KOPT-K1 (cell line): ENCODE data around the gene PDE4B.
"Not testable (repeated sequence)": the region's sequence is repeated elsewhere in the genome, so short reads cannot be mapped to it uniquely, and the experiment has no call there.

Experiments
- H3K27ac ChIP-seq: fragments of 200-600 bp; sonication (generic); 2 replicates; pipeline ENCODE4 v1.5.1; 2016; ENCODE audit warnings: antibody characterized with exemption, mild to moderate bottlenecking, low read depth, low read length; ENCODE audit not compliant: poor library complexity, severe bottlenecking
- H3K36me3 ChIP-seq: fragments of 200-600 bp; sonication (generic); 2 replicates; pipeline ENCODE4 v1.5.1; 2017; ENCODE audit warnings: antibody characterized with exemption, mild to moderate bottlenecking, low read length, moderate library complexity; ENCODE audit not compliant: insufficient read depth
- H3K9me3 ChIP-seq: fragments of 200-600 bp; sonication (generic); 2 replicates; pipeline ENCODE4 v1.5.1; 2017; ENCODE audit warnings: antibody characterized with exemption, low read length, mild to moderate bottlenecking; ENCODE audit not compliant: insufficient read depth, poor library complexity, severe bottlenecking

PDE4B gene

DNA sequence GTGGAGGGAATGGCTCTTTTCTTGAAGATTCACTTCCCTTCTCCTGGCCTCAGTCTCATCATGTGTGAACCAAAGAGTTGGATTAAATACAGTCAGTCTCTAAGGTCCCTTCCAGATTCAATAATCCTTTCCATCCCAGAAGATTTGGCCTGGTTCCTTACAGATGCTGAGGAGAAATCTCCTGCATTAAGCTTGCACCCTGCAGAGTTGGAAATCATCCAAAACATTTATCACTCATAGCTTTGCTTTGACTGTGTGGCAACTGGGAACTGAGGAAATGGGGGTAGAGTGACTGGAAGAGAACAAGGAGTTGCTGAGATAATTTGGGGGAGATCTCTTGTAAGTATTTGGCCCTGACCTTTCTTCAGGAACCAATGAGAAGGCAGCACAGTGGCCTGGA, 520.7 kb downstream of the PDE4B start:
- no peaks in the 10 kb centered on the region for H3K9me3 ChIP-seq
- no peak overlapping the region for H3K27ac ChIP-seq
- H3K36me3 ChIP-seq = no peaks in the 10 kb centered on the region

DNA sequence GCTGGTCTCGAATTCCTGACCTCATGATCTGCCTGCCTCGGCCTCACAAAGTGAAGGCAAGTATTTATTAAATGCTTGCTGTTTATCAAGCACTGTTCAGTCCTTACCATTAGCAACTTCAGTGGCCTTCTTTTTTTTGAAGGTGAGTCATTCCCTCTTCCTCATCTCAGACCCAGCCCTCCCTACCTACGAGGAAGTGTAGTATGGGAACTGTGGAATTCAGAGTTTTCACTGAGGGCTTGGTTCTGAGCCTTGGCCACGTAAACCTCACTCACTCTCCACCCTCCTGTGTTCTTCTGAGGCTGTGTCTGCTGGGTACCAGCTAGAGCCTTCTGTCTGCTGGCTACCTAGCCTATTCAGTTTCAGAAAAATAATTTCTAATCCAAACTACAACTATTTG, 523.0 kb downstream of the PDE4B start:
- H3K36me3 ChIP-seq = no peaks in the 10 kb centered on the region
- H3K27ac ChIP-seq = no peak overlapping the region
- H3K9me3 ChIP-seq = no peaks in the 10 kb centered on the region

DNA sequence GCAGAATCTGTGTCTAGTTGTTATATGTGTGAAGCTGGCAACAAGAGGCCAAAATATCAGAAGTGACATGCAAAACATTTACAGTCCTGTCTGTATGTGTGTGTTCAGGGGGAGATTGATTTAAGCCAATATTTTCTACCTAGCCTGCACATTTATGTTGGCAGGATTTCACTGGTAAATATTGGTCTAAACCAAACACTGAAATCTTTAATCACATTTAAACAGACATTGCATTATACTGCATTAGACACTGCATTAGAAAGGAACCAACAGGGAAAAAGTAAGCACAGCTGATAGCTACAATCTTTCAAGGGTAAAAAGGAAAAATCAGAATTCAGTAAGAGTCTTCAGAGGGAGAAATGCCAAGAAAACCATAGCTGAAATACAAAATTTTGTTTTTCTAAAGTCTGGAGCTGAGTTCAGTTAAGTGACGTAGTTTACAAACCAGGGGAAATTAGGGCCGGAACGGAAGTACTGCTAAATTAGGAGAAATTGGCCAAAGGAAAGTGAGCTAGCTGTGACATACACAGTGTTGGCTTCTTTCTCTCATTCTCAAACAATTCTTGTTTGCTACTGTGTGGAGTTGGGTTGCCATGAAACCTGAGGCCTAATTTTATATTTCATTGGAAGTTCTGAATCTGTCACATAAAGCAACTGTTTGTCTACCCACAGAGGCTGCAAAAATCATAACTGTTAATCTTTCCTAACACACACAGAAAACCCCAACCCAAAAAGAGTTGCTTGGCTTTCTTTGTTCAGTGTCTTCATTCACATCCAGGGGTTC, 524.0 kb downstream of the PDE4B start:
- H3K27ac ChIP-seq = no peak overlapping the region
- H3K36me3 ChIP-seq = no peaks in the 10 kb centered on the region
- no peaks in the 10 kb centered on the region for H3K9me3 ChIP-seq

DNA sequence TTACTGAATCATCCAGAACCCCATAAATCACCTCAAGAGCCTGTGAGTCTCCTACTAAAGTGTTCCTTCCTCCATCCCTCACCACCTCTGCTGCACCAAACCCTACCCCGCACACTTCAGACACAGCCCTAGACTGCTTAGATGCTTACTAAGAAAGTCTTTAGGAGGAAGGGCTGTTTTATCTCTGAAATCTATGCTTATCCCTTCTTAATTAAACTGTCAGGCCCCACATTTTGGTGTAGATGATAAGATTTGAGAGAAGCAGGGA, 524.5 kb downstream of the PDE4B start:
- Histone ChIP-seq H3K27ac (no peak overlapping the region), H3K36me3 (no peaks in the 10 kb centered on the region), H3K9me3 (no peaks in the 10 kb centered on the region)

DNA sequence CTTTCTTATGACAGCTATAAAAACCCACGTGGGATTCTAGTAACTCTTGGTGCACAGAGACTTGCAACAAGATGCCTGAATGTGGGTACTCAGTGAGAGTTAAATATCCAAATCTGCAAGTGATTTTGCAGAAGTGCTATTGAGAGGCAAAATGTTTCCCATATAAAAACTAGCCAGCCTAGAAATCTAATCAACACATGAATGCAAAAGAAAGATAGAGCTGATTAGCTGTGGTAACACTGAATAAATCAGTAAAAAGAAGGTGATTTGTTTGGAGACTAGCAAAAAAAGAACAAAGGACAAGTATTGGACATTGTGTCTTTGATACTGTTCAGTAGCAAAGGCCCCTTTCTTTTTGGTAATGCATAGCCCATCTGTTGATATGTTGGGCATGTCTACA, 527.5 kb downstream of the PDE4B start:
- Histone ChIP-seq H3K27ac (no peak overlapping the region), H3K36me3 (no peaks in the 10 kb centered on the region), H3K9me3 (no peaks in the 10 kb centered on the region)

DNA sequence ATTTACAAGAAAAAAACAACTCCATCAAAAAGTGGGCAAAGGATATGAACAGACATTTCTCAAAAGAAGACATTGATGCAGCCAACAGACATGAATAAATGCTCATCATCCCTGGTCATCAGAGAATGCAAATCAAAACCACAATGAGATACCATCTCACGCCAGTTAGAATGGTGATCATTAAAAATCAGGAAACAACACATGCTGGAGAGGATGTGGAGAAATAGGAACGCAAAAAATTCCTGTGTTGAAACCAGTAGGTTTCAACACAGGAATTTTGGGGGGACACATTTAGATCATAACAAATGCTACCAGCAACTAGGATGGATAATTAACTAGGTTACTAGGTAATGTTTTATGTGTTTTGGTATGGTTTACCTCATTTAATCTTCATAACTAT, 529.8 kb downstream of the PDE4B start:
- H3K36me3 ChIP-seq, H3K9me3 ChIP-seq, H3K27ac ChIP-seq: not testable (repeated sequence)

DNA sequence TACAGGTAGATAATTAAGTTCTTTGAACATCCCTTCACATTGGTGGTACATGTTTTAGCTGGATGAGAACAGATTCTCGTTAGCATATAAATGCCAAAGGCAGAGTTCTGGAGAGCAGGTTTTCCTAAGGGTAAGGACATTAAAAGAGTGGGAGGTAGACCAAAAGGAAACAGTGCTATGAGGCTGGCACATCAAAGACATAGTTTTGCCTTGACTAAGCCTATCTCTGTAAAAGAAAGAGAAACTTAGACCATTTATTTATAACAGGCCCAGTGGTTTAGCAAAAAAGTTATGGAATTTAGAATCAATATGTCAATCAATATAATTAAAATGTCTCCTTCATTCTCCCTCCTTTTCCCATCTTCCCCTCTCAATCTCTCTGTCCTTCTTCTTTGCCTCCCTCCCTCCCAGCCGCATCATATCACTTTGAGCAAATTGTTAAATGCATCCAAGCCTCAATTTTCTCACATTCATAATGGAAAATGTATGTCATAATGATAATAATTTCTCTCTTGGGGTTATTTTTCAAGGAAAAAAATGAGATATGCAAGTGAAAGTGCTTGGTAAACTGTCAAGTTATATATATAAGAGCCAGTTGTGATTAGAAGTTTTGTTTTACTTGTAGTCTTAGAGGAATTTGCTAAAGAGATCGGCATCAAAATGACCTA, 531.4 kb downstream of the PDE4B start:
- Histone ChIP-seq H3K27ac (no peak overlapping the region), H3K9me3 (no peaks in the 10 kb centered on the region), H3K36me3 (no peaks in the 10 kb centered on the region)

DNA sequence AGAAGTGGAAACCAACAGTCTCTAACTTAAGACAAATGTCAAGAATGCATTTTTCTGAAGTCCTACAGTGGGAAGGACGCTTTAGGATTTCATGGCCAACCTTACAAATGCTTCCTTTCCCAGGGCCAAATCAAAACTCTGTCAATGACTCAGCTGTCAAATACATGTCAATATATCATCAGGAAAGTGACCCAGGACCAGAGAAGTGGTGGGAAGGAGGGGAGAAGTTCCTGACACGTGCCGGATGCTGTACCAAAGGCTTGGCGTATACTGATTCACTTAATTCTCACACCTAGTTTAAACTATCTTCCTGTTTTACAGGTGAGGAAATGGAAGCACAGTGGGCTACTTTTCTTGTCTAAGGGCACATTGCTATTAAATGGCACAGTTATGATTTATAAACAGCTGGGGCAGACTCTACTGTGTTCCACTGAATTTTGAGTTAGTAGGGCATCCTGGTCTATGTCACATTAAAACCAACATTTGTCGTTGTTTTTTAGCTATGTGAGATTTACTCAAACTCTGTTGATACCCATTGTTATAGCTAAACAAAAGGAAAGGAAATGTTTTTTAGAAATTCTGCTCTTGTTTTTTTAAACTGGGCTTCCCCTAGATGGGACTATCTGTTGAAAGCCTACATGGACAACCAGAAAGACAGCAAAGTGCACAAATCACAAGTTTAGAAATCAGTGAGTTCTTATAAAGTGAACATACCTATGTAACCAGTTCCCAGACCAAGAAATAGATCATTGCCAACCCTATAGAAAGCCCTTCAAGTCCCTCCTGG, 533.1 kb downstream of the PDE4B start:
- H3K27ac ChIP-seq = no peak overlapping the region

DNA sequence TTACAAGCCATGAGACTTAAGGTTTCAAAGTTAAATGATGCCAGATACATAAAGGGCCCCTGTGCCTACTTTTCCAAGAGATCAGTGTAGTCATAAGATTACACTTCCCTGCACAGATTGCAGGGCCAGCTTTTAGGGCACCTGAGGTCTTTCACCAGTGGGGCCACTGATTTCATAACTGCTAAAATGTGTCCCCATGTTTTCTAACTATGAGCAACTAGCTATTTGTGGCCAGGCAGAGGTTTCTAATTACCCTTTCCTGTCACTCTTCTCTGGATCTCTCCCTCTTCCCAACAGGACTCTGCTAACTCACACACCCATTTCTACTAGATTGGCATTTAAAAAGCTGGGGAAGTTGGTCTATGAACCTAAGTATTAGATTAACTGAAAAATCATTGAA, 534.2 kb downstream of the PDE4B start:
- no peaks in the 10 kb centered on the region for H3K9me3 ChIP-seq
- H3K36me3 ChIP-seq = no peaks in the 10 kb centered on the region
- no peak overlapping the region for H3K27ac ChIP-seq

More for the DNA sequence above, 533.1 kb downstream of the PDE4B start:
- no peaks in the 10 kb centered on the region for H3K9me3 ChIP-seq
- no peaks in the 10 kb centered on the region for H3K36me3 ChIP-seq

DNA sequence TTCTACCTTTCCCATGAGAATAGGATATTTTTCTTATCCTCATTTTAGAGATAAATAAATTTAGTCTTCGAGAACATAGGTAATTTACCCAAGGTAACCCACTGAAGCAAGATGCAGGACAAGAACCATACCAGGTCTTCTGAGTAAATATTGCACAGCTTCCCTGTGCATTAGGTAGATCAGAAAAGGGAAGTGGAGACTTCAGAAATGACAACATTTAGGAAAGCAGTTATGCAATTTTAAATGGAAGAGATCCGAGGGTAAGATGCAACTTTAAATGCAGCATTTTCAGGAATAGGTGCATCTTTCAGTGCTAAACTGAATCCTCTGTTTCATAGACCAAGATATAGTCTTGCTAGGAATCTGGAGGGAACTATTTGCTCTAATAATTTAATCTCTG, 534.9 kb downstream of the PDE4B start:
- Histone ChIP-seq H3K27ac (no peak overlapping the region), H3K36me3 (no peaks in the 10 kb centered on the region), H3K9me3 (no peaks in the 10 kb centered on the region)

DNA sequence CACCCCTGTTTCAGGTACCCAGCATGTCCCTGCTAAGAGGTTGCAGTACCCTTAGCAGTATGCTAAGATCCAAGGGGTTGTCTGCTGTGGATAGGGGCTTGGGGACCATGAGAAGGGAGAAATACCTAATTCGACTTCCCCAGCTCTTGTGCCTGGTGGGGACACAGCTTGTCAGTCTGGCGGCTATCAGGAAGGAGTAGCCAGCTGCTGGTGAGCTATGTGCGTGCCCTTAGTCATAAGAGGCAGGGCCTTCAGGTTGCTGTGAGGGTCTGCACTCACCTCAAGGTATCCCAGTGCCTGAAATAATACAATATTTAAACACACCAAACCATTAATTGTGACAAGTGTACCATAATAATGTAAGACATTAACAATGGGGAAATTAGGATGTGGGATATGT, 536.2 kb downstream of the PDE4B start:
- H3K9me3 ChIP-seq = no peaks in the 10 kb centered on the region

DNA sequence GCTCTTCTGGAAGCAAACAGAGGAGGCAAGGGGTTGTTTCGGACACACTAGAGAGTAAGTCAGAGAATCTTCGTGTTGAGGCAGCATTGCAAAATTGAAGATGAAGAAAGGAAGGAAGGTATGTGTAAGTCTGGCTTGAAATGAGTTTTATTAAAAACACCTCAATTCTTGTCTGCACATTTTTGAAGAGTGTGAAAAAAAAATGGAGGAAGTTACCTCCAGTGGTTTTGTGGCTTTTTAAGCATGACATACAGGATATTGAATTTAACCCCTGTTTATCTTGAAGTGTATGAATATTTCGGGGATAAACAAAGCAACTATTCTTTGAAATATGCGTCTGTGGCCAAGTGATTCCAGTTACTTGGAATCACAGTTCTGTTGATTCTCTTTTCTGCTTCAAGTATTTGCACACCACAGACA, 538.0 kb downstream of the PDE4B start:
- H3K27ac ChIP-seq = no peak overlapping the region
- no peaks in the 10 kb centered on the region for H3K36me3 ChIP-seq

More for the DNA sequence above, 536.2 kb downstream of the PDE4B start:
- no peaks in the 10 kb centered on the region for H3K36me3 ChIP-seq
- H3K27ac ChIP-seq = no peak overlapping the region

DNA sequence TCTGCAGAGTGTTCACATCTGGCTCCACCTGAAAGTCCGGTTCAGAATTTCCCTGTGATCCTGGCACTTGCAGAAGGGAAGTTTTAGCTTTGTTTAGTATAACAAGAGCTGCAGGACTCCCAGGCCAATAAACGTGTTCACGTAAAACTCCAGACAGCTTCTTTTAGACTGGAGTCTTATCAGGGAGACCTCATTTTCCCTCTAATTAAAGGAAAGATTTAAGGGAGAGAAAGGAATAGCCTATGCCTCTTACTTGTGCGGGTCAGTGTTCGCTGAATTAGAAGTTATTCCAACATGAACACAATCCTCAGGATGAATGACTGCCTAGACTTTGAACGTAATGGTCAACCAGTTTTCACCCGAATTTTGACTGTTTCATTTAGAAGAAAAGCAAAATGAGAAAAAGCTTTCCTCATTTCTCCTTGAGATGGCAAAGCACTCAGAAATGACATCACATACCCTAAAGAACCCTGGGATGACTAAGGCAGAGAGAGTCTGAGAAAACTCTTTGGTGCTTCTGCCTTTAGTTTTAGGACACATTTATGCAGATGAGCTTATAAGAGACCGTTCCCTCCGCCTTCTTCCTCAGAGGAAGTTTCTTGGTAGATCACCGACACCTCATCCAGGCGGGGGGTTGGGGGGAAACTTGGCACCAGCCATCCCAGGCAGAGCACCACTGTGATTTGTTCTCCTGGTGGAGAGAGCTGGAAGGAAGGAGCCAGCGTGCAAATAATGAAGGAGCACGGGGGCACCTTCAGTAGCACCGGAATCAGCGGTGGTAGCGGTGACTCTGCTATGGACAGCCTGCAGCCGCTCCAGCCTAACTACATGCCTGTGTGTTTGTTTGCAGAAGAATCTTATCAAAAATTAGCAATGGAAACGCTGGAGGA, 539.2 kb downstream of the PDE4B start:
- no peaks in the 10 kb centered on the region for H3K36me3 ChIP-seq
- no peak overlapping the region for H3K27ac ChIP-seq
- no peaks in the 10 kb centered on the region for H3K9me3 ChIP-seq

More for the DNA sequence above, 538.0 kb downstream of the PDE4B start:
- H3K9me3 ChIP-seq = no peaks in the 10 kb centered on the region

DNA sequence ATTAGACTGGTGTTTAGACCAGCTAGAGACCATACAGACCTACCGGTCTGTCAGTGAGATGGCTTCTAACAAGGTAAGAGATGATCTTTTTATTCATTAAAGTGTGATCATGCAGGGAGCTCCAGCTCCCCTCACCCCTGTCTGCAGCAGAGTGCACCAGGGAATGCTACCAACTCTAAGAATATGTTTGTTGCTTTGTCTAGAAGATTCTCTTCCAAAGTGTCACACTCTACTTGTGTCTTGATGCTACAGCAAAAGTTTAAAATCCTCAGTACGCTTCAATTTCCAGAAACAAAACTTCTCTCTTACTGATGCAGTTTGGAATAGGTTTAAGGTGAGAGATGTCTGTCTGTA, 539.8 kb downstream of the PDE4B start:
- Histone ChIP-seq H3K9me3 (no peaks in the 10 kb centered on the region), H3K36me3 (no peaks in the 10 kb centered on the region), H3K27ac (no peak overlapping the region)
